NCI-H2171 treated with DMSO at 0.1 percent for 48 hours (cell line): ENCODE measurements around the gene CYP26C1.

Source experiments
- DNase-seq: peaks from one replicate; lab custom pipeline; 2025; lab: John Stamatoyannopoulos, UW

Gene CYP26C1, protein sequence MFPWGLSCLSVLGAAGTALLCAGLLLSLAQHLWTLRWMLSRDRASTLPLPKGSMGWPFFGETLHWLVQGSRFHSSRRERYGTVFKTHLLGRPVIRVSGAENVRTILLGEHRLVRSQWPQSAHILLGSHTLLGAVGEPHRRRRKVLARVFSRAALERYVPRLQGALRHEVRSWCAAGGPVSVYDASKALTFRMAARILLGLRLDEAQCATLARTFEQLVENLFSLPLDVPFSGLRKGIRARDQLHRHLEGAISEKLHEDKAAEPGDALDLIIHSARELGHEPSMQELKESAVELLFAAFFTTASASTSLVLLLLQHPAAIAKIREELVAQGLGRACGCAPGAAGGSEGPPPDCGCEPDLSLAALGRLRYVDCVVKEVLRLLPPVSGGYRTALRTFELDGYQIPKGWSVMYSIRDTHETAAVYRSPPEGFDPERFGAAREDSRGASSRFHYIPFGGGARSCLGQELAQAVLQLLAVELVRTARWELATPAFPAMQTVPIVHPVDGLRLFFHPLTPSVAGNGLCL

DNA sequence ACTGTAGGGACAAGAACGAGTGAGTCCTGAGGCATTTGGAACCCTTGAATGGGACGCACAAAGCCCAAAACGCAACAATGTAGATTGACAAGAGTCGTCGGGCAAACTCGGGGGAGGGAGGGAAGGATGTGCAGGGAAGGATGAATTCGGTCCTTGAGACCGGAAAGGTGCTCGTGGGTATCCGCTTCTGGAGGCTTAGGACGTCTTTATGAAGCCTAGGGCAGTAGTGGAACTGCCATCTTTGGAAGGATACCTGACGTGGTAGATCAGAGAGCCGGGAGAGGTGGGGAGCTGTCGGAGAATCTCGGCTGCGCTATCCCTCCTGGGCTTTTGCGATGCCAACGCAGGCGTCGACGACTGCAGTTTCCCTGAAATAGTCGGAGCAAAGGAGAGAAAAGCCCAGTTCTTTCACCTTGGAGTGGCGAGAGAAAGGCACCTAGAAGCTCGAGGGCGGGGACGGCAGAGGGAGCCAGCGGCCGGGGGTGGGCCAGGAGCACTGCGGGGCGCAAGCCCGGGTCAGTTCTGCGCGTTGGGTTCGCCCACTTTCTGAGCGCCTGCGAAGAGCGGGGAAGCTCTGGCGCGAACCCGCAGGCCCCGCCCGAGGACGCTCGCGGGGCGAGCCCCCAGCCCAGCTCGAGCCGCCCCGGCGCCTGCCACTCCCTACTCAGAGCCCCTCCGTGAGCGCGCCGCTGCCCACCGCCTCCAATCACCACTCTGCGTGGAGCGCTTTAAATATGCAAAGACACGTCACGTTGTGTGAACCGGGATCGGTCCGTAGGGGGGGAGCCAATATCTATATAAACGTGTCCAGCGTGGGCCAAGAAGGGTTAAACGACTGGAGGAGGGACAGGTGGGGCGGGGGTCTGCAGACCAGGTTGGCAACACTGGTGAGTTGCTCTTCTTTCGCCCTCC is at the start of gene CYP26C1:
TSS of gene CYP26C1 (plus strand) at position 824 of the 912 bp plus-strand sequence. CDS start 466 bp downstream, outside the sequence.
- DNase-seq: no peak

- no peak for DNase-seq
Measured at GRCh38 chr10:93015722-93016121, 44.9 kb upstream of the CYP26C1 start.

- DNase-seq: no peak
Measured at GRCh38 chr10:93023013-93023650, 37.5 kb upstream of the CYP26C1 start.

DNA sequence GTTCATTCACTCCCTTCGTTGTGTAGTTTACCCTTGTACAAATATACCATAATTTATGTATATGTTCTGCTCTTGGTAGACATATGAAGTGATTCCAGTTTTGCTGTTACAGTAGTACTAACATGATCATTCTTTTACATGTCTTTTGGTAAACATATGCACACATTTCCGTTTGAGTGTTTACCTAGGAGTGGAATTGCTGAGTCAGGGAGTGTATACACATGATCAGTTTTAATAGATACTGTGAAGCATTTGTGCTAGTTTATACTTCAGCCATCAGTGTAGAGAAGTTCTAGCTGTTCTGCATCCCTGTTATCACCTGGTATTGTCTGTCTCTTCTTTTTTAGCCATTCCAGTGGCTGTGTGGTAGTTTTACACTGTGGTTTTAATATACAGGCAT is 34.5 kb upstream of the CYP26C1 start:
- DNase-seq: no peak

- DNase-seq: no peak
Measured at GRCh38 chr10:93027508-93027907, 33.1 kb upstream of the CYP26C1 start.

DNA sequence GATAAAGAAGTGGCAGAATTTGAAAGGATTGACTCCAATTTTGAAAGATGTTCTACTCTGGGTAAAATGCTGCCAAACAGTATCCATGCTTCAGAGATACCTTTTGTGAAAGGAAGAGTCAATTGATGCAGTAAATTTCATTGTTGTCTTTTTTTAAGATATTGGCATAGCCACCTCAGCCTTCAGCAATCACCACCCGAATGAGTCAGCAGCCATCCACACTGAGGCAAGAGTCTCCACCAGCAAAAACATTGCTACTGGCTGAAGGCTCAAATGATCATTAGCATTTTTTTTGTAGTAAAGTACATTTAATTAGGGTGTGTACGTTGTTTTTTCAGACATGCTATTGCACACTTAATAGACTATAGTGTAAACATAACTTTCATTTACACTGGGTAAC is 31.7 kb upstream of the CYP26C1 start:
- no peak for DNase-seq

DNA sequence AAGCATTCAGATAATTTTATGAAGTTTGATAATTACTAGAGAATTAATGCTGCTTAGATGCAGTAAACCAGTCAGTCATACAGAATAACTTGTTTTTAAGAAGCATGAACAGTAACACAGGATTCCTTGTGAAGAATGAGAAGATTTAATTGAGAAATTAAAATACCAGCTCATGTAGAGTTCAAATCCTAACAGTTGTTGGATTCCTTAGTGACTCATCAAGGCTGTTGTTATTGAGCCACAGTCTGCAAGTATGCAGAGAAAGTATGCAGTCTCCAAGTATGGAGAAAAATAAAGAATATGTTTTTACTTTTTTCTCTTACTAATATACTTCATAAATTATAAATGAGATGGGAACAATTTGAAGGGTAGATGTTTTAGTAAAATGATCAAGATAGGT is 30.2 kb upstream of the CYP26C1 start:
- DNase-seq: no peak

DNA sequence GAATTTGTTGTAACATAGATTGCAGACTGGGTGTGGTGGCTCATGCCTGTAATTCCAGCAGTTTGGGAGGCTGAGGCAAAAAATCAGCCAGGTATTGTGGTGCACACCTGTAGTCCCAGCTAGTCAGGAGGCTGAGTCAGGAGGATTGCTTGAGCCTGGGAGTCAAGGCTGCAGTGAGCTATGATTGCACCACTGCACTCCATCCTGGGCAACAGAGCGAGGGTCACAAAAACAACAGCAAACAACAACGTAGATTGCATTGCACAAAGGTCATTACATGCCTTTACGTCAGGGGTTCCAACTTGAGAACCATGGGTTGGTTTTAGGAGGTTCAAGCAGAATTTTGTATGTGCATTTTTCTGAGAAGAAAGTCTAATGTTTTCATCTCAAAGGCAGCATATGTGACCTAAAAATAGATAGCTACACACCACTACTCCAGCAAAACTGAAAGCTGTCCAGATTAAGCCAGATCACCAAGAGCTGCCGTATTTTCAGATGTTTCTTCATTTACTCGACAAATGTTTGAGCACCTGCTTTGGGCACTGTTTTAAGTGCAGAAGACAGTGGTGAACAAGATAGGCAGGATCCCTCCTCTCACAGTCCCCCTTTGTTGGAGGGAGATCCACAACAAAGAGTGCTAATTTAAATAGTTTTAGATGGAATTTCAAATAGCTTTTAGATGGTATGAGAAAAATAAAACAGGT is 28.3 kb upstream of the CYP26C1 start:
- DNase-seq: no peak

DNA sequence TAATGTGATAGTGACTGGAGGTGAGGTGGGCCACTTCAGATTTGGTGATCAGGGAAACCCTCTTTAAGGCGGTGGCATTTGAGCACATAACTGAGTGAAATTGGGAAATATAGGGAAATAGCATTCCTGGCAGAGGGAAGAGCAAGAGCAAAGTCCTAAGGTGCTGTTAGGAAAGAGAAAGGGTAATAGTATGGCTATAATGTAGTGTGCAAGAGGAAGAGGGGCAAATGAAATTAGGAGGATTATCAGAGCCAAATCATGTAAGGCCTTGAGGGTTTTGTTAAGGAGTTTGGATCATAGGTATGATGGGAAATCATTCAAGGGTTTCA is 27.8 kb upstream of the CYP26C1 start:
- no peak for DNase-seq

DNA sequence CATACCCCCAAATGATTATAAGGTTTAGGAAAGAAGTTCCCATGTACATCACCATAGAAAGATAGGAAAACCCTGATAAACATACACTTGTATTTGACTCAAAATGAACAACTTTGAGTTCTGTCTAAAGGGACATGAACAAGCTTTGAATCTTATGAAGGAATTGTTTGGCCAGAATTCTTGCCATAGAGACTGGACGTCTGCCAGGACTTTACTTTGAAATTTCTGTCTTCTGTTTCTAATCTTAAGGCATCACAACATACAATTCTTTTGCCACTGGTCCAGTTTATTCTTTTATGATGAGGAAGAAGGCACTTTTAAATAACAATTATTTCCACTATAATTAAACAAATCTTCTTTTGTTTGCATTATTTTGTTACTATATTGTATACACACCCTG is 26.2 kb upstream of the CYP26C1 start:
- DNase-seq: no peak

GRCh38 chr10:93039110-93039509 is 21.5 kb upstream of the CYP26C1 start:
- DNase-seq: no peak

- DNase-seq: no peak
Measured at GRCh38 chr10:93039721-93040120, 20.9 kb upstream of the CYP26C1 start.

DNA sequence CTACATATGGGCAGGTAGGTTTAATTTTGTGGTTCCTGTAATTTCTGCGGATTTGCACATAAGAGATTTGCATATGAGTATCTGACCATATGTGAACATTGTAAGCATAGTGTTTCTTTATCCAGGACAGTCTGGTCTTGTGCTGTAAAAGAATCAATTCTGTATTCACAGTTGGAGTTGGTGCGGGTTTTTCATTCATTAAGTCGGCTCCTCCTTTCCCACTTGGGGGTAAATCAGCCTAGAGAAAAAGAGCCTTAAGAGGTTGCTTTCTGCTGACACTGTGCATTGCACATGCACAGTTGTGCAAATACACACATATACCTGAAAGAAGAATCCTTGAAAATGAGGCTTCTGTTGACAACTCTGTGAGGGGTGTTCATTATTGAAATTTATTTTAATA is 6.1 kb upstream of the CYP26C1 start:
- no peak for DNase-seq

DNA sequence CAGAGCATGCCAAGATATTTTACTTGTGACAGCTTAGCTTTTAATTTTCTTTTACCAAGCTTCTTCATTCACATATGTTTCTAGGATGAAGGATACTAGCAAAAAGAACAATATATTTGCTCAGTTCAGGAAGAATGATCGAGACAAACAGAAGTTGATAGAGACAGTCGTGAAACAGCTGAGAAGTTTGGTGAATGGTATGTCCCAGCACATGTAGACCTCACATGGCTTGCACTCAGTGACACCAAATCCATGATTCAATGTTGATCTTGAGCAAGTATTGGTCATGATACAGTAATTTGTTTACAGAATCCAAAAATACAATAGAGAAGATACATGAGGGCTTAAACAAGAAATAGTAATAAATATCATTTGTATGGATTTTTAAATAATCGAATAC is 2.5 kb upstream of the CYP26C1 start:
- DNase-seq: no peak

GRCh38 chr10:93060887-93061593 is 442 bp downstream of the CYP26C1 start:
- DNase-seq: no peak

GRCh38 chr10:93061594-93062513 is 1.3 kb downstream of the CYP26C1 start:
- DNase-seq: no peak

GRCh38 chr10:93062514-93063143 is 2.0 kb downstream of the CYP26C1 start:
- DNase-seq: no peak

DNA sequence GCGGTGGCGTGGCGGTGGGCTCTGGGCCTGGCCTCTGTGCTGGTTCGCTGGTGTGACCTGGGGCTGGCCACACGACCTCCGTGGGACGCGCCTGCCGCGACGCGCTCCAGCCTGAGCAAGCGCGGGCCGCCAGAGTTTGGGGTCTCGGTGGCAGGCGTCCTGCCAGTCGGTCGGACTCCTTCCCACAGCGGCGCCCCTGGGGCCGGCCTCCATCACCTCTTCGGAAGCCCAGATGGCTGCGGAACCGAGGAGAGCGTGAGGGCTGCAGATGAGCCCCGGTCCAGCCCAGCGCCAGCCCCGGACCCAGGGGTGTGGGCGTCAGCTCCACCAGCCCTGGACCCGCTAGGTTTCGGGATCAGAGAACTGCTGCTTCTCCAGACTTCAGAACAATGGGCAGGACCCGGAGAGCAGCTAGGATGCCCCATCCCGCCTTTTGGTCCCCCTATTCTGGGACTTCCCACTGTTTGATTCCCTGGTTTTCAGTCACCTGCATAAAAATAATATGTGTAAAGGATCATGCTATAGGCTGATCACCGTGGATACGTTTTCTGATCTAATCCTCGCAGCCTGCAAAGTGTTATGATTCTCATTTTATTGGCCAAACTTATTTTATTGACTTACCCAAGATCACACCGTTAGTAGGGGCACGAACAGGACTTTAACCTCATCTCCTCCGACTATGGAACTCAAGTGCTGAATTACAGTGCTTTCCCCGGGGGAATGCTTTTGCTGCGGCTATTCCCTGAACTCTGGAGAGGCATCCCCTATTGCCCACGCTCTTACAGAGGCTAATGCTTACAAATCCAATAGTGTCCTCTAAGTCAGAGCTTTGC is 2.8 kb downstream of the CYP26C1 start:
- no peak for DNase-seq
